GM15510 (cell line): ENCODE data around the gene IL24.

Source experiments
- POLR2A ChIP-seq: IDR thresholded peaks from 3 replicates; pipeline ENCODE4 v1.6.1; 2011; ENCODE audit warnings: borderline replicate concordance; ENCODE audit not compliant: insufficient read length; ENCODE audit errors: extremely low read depth

The IL24 gene

GRCh38 chr1:206909883-206910318 is 12.7 kb downstream of the IL24 start:
- TF ChIP-seq POLR2A: no peak

- no peak for TF ChIP-seq POLR2A
Measured at GRCh38 chr1:206911064-206911663, 13.9 kb downstream of the IL24 start.

- no peak for TF ChIP-seq POLR2A
Measured at GRCh38 chr1:206912445-206913095, 15.3 kb downstream of the IL24 start.

- no peak for TF ChIP-seq POLR2A
Measured at GRCh38 chr1:206913766-206914537, 16.7 kb downstream of the IL24 start.

- TF ChIP-seq POLR2A: no peak
Measured at GRCh38 chr1:206915030-206915735, 17.9 kb downstream of the IL24 start.

GRCh38 chr1:206916000-206916709 is 18.9 kb downstream of the IL24 start:
- TF ChIP-seq POLR2A: no peak

- TF ChIP-seq POLR2A: no peak
Measured at GRCh38 chr1:206918076-206918475, 20.8 kb downstream of the IL24 start.

GRCh38 chr1:206921772-206922265 is 24.6 kb downstream of the IL24 start, which contains the start of gene FCMR:
Gene FCMR, minus strand, starts transcription at chr1:206921941. Its CDS starts 87 bp downstream, at chr1:206921854.
- TF ChIP-seq POLR2A: peak; percentile 51

GRCh38 chr1:206922524-206922923 is 25.3 kb downstream of the IL24 start:
- TF ChIP-seq POLR2A: no peak

- TF ChIP-seq POLR2A: peak; percentile 56
Measured at GRCh38 chr1:206923009-206923960, 26.0 kb downstream of the IL24 start.

- peak; percentile 47 for TF ChIP-seq POLR2A
Measured at GRCh38 chr1:206924592-206925105, 27.4 kb downstream of the IL24 start.

GRCh38 chr1:206925106-206925736 is 28.0 kb downstream of the IL24 start:
- peak; percentile 65 for TF ChIP-seq POLR2A
